Measurements from ENCODE around the gene TM9SF1.

- TF ChIP-seq SP1 (IDR thresholded peaks at IDR 0.05): no peak
- TF ChIP-seq PKNOX1 (IDR thresholded peaks at IDR 0.05): no peak
Observed at GRCh38 chr14:24240110-24240918, 45.1 kb upstream of the TM9SF1 start.
